AG10803 (cell line): ENCODE results near the gene RBM15B.

Experiments used
- DNase-seq: peaks from one replicate; pipeline ENCODE4 v3.0.0; 2010; ENCODE audit warnings: low read depth
- H3K4me3 ChIP-seq: 2 replicates; pipeline ENCODE4 v1.5.1; 2011; ENCODE audit warnings: mild to moderate bottlenecking, low read length, control low read depth
- TF ChIP-seq, protein P1 (sequence below): conservative IDR thresholded peaks from 2 replicates; pipeline ENCODE4 v1.5.1; 2011; ENCODE audit warnings: mild to moderate bottlenecking, low read length, control low read depth, inconsistent platforms

Gene RBM15B

GRCh38 chr3:51389423-51390183 is 1.5 kb upstream of the RBM15B start:
- peak; percentile 46 for DNase-seq
- TF ChIP-seq, protein P1, sequence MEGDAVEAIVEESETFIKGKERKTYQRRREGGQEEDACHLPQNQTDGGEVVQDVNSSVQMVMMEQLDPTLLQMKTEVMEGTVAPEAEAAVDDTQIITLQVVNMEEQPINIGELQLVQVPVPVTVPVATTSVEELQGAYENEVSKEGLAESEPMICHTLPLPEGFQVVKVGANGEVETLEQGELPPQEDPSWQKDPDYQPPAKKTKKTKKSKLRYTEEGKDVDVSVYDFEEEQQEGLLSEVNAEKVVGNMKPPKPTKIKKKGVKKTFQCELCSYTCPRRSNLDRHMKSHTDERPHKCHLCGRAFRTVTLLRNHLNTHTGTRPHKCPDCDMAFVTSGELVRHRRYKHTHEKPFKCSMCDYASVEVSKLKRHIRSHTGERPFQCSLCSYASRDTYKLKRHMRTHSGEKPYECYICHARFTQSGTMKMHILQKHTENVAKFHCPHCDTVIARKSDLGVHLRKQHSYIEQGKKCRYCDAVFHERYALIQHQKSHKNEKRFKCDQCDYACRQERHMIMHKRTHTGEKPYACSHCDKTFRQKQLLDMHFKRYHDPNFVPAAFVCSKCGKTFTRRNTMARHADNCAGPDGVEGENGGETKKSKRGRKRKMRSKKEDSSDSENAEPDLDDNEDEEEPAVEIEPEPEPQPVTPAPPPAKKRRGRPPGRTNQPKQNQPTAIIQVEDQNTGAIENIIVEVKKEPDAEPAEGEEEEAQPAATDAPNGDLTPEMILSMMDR: peak; percentile 76
- no peak overlapping the region for H3K4me3 ChIP-seq

GRCh38 chr3:51390246-51391074 is 625 bp upstream of the RBM15B start:
- no peak for DNase-seq
- TF ChIP-seq, protein P1: peak; percentile 76; the same call in 1 of the 2 replicates
- H3K4me3 ChIP-seq: peak overlapping the region; percentile 52

DNA sequence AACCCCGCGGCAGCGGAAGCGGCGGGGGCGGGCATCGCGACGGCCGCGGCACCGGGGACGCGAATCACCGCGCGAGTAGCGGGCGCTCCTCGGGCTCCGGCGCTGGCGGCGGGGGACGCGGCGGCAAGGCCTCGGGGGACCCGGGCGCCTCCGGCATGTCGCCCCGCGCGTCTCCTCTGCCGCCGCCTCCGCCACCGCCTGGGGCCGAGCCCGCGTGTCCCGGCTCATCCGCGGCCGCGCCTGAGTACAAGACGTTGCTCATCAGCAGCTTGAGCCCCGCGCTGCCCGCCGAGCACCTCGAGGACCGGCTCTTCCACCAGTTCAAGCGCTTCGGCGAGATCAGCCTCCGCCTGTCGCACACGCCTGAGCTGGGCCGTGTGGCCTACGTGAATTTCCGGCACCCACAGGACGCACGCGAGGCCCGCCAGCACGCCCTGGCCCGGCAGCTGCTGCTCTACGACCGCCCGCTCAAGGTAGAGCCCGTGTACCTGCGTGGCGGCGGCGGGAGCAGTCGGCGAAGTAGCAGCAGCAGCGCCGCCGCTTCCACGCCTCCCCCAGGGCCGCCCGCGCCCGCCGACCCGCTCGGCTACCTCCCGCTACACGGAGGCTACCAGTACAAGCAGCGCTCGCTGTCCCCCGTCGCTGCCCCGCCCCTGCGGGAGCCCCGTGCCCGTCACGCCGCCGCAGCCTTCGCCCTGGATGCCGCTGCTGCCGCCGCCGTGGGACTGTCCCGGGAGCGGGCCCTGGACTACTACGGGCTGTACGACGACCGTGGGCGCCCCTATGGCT is 675 bp downstream of the RBM15B start:
- peak overlapping the region; percentile 72 for H3K4me3 ChIP-seq
- DNase-seq: peak; percentile 45
- TF ChIP-seq, protein P1: no peak

- TF ChIP-seq, protein P1: no peak
- peak overlapping the region; percentile 72 for H3K4me3 ChIP-seq
- no peak for DNase-seq
Measured at GRCh38 chr3:51392355-51393133, 1.5 kb downstream of the RBM15B start.

GRCh38 chr3:51393134-51393495 is 2.0 kb downstream of the RBM15B start:
- no peak for DNase-seq
- TF ChIP-seq, protein P1: no peak
- no peak overlapping the region; the same call in 1 of the 2 replicates for H3K4me3 ChIP-seq

DNA sequence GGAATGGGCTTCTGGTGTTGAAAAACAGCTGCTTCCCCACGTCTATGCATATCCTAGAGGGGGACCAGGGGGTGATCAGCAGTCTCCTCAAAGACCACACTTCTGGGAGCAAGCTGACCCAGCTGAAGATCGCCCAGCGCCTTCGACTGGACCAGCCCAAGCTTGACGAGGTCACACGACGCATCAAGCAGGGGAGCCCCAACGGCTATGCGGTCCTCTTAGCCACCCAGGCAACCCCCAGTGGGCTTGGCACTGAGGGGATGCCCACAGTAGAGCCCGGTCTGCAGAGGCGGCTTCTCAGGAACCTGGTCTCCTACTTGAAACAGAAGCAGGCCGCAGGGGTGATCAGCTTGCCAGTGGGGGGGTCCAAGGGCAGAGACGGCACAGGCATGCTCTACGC is 2.5 kb downstream of the RBM15B start:
- no peak for DNase-seq
- H3K4me3 ChIP-seq: no peak overlapping the region; the same call in 1 of the 2 replicates
- TF ChIP-seq, protein P1: no peak
